Stimulated activated CD8-positive, alpha-beta memory T cell treated with anti-CD3 and anti-CD28 coated beads, Interleukin-15, amount 100 ng/mL, for 1 hour (primary cell): ENCODE measurements around the gene TSPAN4.

Experiments
- DNase-seq: peaks from one replicate; pipeline ENCODE4 v3.0.0-alpha.2; 2020; ENCODE audit warnings: low read depth

Gene TSPAN4

GRCh38 chr11:911031-911889 lies 68.6 kb downstream of the TSPAN4 start:
- no peak for DNase-seq

- no peak for DNase-seq
Observed at GRCh38 chr11:911890-912219, 69.2 kb downstream of the TSPAN4 start.

DNA sequence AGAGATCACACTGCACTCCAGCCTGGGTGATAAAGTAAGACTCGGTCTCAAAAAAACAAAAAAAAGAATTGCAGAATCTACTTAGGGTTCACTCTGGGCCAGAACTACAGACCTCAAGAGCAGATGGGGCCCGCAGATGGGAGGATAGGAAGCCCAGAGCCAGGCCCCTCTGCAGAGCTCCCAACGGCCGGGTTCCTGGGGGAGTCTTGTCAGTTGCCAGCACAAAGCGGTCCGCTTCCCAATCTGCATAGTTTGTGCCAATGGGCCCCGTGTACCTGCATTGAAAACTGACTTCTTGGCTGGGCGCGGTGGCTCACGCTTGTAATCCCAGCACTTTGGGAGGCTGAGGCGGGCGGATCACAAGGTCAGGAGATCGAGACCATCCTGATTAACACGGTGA lies 69.6 kb downstream of the TSPAN4 start:
- no peak for DNase-seq

GRCh38 chr11:913043-913442 lies 70.4 kb downstream of the TSPAN4 start:
- no peak for DNase-seq

DNA sequence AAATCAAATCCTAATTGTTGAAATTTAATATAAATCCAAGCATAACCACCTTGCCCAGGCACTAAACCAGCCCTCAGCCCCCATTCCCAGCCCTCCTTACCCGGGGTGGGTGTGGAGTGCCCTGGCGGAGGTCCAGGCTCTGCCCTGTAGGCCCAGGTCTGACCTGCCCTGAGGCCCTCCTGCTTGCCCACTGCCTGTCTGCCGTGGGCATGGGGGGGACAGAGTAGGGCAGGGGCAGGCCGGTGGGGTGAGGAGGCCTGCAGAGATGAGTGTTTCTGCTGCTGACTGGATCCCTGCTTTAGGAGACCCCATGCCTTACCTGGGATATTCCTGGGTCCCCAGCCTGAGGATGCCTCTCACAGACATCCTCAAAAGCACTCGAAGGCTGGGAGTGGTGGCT lies 71.6 kb downstream of the TSPAN4 start:
- no peak for DNase-seq

DNA sequence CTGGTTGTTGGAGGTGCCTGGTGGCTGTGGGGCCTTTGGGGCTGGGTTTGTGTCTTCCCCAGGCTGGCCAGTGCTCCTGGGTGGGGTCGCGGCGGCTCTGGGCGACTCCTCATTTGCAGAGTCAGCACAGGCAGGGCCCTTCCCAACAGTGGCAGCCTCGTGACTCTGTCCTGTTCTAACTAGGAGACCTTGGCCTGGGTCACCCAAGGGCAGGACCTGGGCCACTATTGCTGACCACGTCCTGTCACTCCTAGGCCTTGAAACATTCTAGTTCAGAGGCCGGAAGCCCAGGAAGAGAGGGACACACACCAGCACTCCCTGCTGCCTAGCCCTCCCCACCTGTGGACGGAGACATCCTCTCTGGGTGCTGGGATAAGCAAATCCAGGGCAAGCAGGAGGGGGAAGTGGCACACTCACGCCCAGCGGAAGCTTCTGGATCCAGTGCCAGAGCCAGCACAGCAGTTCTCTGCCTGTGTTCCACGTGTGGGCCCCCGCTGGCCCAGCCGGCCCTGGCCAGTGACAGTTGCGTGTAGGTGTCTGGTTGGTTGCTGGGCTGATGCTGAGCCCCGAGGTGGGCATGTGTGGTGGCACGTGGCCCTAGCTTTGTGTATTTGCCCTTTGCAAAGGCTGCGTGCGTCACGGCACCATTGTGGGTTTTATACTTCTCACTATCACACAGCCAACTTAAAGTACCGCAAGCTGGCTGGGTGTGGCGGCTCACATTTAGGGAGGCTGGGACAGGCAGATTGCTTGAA lies 72.3 kb downstream of the TSPAN4 start:
- DNase-seq = no peak
